ENCODE results near the gene ATG2A. TPM values are rescaled to one million over a fixed set of nuclear protein-coding genes. Genes with fewer than 3 reads are reported as not detected.

The ATG2A gene
- total and polyA plus RNA-seq, 9 of the 15 experiments (the other 6 are each of a cell fraction or from before 2014, with no cell fraction given): 0.25 to 45.9 (median 5.2) TPM

DNA sequence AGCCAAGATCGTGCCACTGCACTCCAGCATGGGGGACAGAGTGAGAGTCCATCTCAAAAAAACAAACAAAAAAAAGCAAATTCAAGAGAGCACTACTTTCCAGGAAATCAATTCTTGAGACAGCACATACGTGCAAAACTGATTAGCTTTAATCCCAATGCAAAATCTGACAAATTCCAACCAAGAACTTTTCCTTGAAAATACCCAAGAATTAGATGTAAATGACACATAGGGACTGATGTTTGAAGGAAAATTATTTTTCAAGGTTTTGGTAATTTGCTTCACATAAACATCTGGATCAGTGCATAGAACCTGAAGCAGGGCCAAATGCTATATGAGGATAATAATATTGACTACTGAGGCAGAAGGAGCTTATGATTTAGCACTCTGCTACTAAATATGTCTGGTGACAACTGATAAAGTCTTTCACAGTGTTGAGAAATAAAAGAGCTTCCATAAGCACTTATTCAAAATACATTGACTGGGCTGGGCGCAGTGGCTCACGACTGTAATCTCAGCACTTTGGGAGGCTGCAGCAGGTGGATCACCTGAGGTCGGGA, 46.1 kb upstream of the ATG2A start (continued):
- TF ChIP-seq, protein P1, sequence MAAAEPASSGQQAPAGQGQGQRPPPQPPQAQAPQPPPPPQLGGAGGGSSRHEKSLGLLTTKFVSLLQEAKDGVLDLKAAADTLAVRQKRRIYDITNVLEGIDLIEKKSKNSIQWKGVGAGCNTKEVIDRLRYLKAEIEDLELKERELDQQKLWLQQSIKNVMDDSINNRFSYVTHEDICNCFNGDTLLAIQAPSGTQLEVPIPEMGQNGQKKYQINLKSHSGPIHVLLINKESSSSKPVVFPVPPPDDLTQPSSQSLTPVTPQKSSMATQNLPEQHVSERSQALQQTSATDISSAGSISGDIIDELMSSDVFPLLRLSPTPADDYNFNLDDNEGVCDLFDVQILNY (CRISPR knock-in tag; IDR thresholded peaks at IDR 0.05): no peak
- TF ChIP-seq ZNF316 (IDR thresholded peaks at IDR 0.05) (peak; percentile 42), ERF (CRISPR knock-in tag; IDR thresholded peaks at IDR 0.05) (no peak), ZNF41 (CRISPR knock-in tag; conservative IDR thresholded peaks at IDR 0.05) (no peak), HDAC2 (IDR thresholded peaks at IDR 0.05) (0 out of 2 replicates have a peak, but pooled peaks have one; percentile 56), ZNF253 (CRISPR knock-in tag; conservative IDR thresholded peaks at IDR 0.05) (no peak), LCOR (CRISPR knock-in tag; IDR thresholded peaks at IDR 0.05) (no peak), KDM1A (IDR thresholded peaks at IDR 0.05) (peak; percentile 58 to 59; a peak in 2 of 4 replicates), CEBPB (tag; IDR thresholded peaks at IDR 0.05) (0 out of 2 replicates have a peak, but pooled peaks have one; percentile 30), PML (IDR thresholded peaks at IDR 0.05; ENCODE audit: low read length) (peak; percentile 40; the same call in 1 of the 2 replicates), MAFG (tag; conservative IDR thresholded peaks at IDR 0.05) (0 out of 2 replicates have a peak, but pooled peaks have one; percentile 8), NR4A1 (CRISPR knock-in tag; IDR thresholded peaks at IDR 0.05) (no peak), NR4A1 (tag; IDR thresholded peaks at IDR 0.05) (no peak), NBN (IDR thresholded peaks at IDR 0.05; ENCODE audit: low read depth) (no peak), SMAD2 (IDR thresholded peaks at IDR 0.05; ENCODE audit: low read depth, low read length) (no peak), TEAD4 (IDR thresholded peaks at IDR 0.05; ENCODE audit: low read length) (peak; percentile 65; the same call in 1 of the 2 replicates), TEAD4 (CRISPR knock-in tag; IDR thresholded peaks at IDR 0.05; ENCODE audit: borderline replicate concordance) (no peak)
- TF ChIP-seq, protein P2, sequence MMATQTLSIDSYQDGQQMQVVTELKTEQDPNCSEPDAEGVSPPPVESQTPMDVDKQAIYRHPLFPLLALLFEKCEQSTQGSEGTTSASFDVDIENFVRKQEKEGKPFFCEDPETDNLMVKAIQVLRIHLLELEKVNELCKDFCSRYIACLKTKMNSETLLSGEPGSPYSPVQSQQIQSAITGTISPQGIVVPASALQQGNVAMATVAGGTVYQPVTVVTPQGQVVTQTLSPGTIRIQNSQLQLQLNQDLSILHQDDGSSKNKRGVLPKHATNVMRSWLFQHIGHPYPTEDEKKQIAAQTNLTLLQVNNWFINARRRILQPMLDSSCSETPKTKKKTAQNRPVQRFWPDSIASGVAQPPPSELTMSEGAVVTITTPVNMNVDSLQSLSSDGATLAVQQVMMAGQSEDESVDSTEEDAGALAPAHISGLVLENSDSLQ (IDR thresholded peaks at IDR 0.05): peak; percentile 28; the same call in 1 of the 2 replicates

Data from K562 (cell line).